K562 (cell line): ENCODE results near the gene CASTOR1.

Source experiments
- CREB1 ChIP-seq, 2 experiments: sonication (generic) in 1 of 2; formaldehyde crosslinking in 1 of 2; IDR thresholded peaks; 2 replicates each; pipeline versions ENCODE4 v1.6.1 to v1.8.0; 2012 to 2022; ENCODE audit warnings: inconsistent platforms in 1 of 2, mild to moderate bottlenecking in 1 of 2, missing genetic modification reagents in 1 of 2, moderate library complexity in 1 of 2
- CTCF ChIP-seq, 3 experiments: IDR thresholded peaks in 2 of 3; conservative IDR thresholded peaks in 1 of 3; 2 replicates each; pipeline ENCODE4 v1.5.1; 2011 to 2012; ENCODE audit warnings: low read length in 3 of 3, mild to moderate bottlenecking in 3 of 3, control low read depth in 2 of 3, improper control_type of control experiment in 1 of 3, inconsistent platforms in 1 of 3, low read depth in 1 of 3, mixed read lengths in 1 of 3, moderate library complexity in 1 of 3; ENCODE audit not compliant: insufficient read depth in 2 of 3
- FOXK2 ChIP-seq, 2 experiments: fragments of 450-650 bp; IDR thresholded peaks in 1 of 2; conservative IDR thresholded peaks in 1 of 2; 2 replicates each; pipeline ENCODE4 v1.6.1; 2016; ENCODE audit warnings: low read depth in 2 of 2, mild to moderate bottlenecking in 1 of 2
- MAX ChIP-seq: sonication (generic); formaldehyde crosslinking; IDR thresholded peaks from 2 replicates; pipeline ENCODE4 v1.9.0; 2022; ENCODE audit warnings: mild to moderate bottlenecking, missing genetic modification reagents
- NFYB ChIP-seq: IDR thresholded peaks from 2 replicates; pipeline ENCODE4 v1.6.1; 2011; ENCODE audit warnings: mild to moderate bottlenecking, moderate library complexity; ENCODE audit not compliant: insufficient read length; ENCODE audit errors: extremely low read depth
- RBM34 ChIP-seq: fragments of 200-400 bp; formaldehyde crosslinking; IDR thresholded peaks from 2 replicates; pipeline ENCODE4 v1.6.1; 2018; ENCODE audit warnings: low read length, borderline replicate concordance; ENCODE audit not compliant: insufficient read depth
- SIN3B ChIP-seq: fragments of 450-650 bp; IDR thresholded peaks from 2 replicates; pipeline ENCODE4 v1.6.1; 2017; ENCODE audit warnings: low read depth, mild to moderate bottlenecking, moderate library complexity
- SNRNP70 ChIP-seq: fragments of 200-400 bp; formaldehyde crosslinking; optimal IDR thresholded peaks from 2 replicates; pipeline ENCODE3; 2017; ENCODE audit warnings: low read depth, low read length
- TAF1 ChIP-seq: IDR thresholded peaks from 2 replicates; pipeline ENCODE4 v1.6.1; 2011; ENCODE audit warnings: mild to moderate bottlenecking, low read length, moderate library complexity; ENCODE audit not compliant: insufficient read depth, control insufficient read depth, severe bottlenecking; ENCODE audit errors: extremely low read depth

GRCh38 chr22:30248484-30248883 lies 40.8 kb downstream of the CASTOR1 start:
- TF ChIP-seq MAX (CRISPR knock-in tag) (no peak), NFYB (no peak), CREB1 (IDR thresholded peaks at IDR 0.05) (no peak), CREB1 (CRISPR knock-in tag; IDR thresholded peaks at IDR 0.05) (no peak), TAF1 (no peak), SIN3B (no peak), CTCF (IDR thresholded peaks at IDR 0.05 in 2 of 3, conservative IDR thresholded peaks at IDR 0.05 in 1 of 3; ENCODE audit: insufficient read depth in 2 of 3, low read depth in 1 of 3, low read length in 3 of 3) (no peak), RBM34 (no peak), SNRNP70 (no peak), FOXK2 (conservative IDR thresholded peaks at IDR 0.05 in 1 of 2, IDR thresholded peaks at IDR 0.05 in 1 of 2; ENCODE audit: low read depth in 2 of 2) (no peak)
